ENCODE results near the gene ITPR2. TPM values are rescaled to one million over a fixed set of nuclear protein-coding genes. Genes with fewer than 3 reads are reported as not detected.

Gene ITPR2
- polyA plus RNA-seq, 1 experiment, result 3.5 TPM

GRCh38 chr12:26358651-26359050, 474.3 kb downstream of the ITPR2 start:
- H3K36me3 ChIP-seq (ENCODE audit: control insufficient read depth, insufficient read depth, low read length), result no peaks in the 10 kb centered on the region
- ChIA-PET CTCF (no interaction called here), POLR2A (no interaction called here)
- H3K27me3 ChIP-seq (ENCODE audit: control insufficient read depth, insufficient read depth, low read length), result no peaks in the 10 kb centered on the region
- no peak overlapping the region for H3K4me3 ChIP-seq (ENCODE audit: low read depth, low read length)
- TF ChIP-seq, protein P1, sequence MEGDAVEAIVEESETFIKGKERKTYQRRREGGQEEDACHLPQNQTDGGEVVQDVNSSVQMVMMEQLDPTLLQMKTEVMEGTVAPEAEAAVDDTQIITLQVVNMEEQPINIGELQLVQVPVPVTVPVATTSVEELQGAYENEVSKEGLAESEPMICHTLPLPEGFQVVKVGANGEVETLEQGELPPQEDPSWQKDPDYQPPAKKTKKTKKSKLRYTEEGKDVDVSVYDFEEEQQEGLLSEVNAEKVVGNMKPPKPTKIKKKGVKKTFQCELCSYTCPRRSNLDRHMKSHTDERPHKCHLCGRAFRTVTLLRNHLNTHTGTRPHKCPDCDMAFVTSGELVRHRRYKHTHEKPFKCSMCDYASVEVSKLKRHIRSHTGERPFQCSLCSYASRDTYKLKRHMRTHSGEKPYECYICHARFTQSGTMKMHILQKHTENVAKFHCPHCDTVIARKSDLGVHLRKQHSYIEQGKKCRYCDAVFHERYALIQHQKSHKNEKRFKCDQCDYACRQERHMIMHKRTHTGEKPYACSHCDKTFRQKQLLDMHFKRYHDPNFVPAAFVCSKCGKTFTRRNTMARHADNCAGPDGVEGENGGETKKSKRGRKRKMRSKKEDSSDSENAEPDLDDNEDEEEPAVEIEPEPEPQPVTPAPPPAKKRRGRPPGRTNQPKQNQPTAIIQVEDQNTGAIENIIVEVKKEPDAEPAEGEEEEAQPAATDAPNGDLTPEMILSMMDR (IDR thresholded peaks at IDR 0.05; ENCODE audit: insufficient read depth, low read depth, low read length), result no peak
- no peak for DNase-seq (ENCODE audit: low read depth)

DNA sequence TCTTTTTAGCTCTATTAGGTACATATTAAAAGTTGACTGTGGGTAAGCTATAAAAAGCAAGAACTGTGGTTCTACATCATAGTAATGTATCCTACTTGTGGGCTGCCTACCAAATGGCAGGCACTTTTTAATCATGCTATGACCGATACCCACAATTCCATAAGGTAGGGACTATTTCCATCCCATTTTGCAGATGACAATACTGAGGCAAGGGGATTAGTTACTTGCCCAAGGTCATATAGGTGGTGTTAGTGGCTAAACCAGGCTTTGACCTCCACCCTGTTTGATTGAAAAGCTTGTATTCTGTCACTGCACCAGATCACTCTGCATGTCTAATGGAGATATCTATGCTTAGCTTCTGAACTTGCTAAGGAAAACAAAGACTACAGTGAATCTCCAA, 485.7 kb downstream of the ITPR2 start:
- DNase-seq (ENCODE audit: low read depth), result no peak

GRCh38 chr12:26346736-26347135, 486.3 kb downstream of the ITPR2 start:
- POLR2A ChIA-PET, result no interaction called here
- TF ChIP-seq, protein P1 (IDR thresholded peaks at IDR 0.05; ENCODE audit: insufficient read depth, low read depth, low read length), result no peak

More for the DNA sequence above, 485.7 kb downstream of the ITPR2 start:
- POLR2A ChIA-PET, result no interaction called here
- H3K4me3 ChIP-seq (ENCODE audit: low read depth, low read length), result no peak overlapping the region
- CTCF ChIA-PET, result interaction anchor here (1.4 kb wide), 1 partner anchor 14 kb away, joined by 3 read pairs; no protein-coding TSS in a partner anchor
- no peaks in the 10 kb centered on the region for H3K27me3 ChIP-seq (ENCODE audit: control insufficient read depth, insufficient read depth, low read length)
- H3K36me3 ChIP-seq (ENCODE audit: control insufficient read depth, insufficient read depth, low read length), result no peaks in the 10 kb centered on the region
- TF ChIP-seq, protein P1 (IDR thresholded peaks at IDR 0.05; ENCODE audit: insufficient read depth, low read depth, low read length), result no peak

GRCh38 chr12:26345471-26346003, 487.5 kb downstream of the ITPR2 start:
- CTCF ChIA-PET, result interaction anchor here (1.1 kb wide), 1 partner anchor 222 kb away, joined by 3 read pairs; no protein-coding TSS in a partner anchor

More at GRCh38 chr12:26346736-26347135, 486.3 kb downstream of the ITPR2 start:
- Histone ChIP-seq H3K4me3 (ENCODE audit: low read depth, low read length) (no peak overlapping the region), H3K36me3 (ENCODE audit: control insufficient read depth, insufficient read depth, low read length) (no peaks in the 10 kb centered on the region), H3K27me3 (ENCODE audit: control insufficient read depth, insufficient read depth, low read length) (no peaks in the 10 kb centered on the region)
- CTCF ChIA-PET, result interaction anchor here (0.6 to 1.4 kb wide), 2 partner anchors 14 to 15 kb away, joined by 3 to 6 read pairs; no protein-coding TSS in a partner anchor
- no peak for DNase-seq (ENCODE audit: low read depth)

DNA sequence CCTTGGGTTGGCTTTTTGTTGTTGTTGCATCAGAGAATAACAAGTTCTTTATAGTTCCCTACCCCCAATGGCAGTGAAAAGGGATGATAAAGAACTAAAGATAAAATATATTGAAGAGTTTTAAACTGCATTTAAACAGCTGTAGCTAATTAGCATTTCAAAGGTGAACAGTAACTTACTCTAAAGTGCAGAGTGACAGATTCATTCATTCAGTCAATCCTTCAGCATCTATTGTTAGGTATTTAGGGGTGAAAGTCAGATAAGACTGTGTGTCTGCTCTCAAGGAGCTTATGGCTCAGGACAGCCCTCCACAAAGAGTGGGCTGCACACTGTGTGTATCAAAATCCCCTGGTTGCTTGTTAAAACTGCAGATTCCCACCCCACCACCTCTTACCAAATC, 491.5 kb downstream of the ITPR2 start:
- CTCF ChIA-PET, result interaction anchor here (1.9 kb wide), 1 partner anchor 188 kb away, joined by 4 read pairs; no protein-coding TSS in a partner anchor
- H3K27me3 ChIP-seq (ENCODE audit: control insufficient read depth, insufficient read depth, low read length), result no peaks in the 10 kb centered on the region
- POLR2A ChIA-PET, result no interaction called here
- no peaks in the 10 kb centered on the region for H3K36me3 ChIP-seq (ENCODE audit: control insufficient read depth, insufficient read depth, low read length)
- DNase-seq (ENCODE audit: low read depth), result no peak
- TF ChIP-seq, protein P1 (IDR thresholded peaks at IDR 0.05; ENCODE audit: insufficient read depth, low read depth, low read length), result no peak
- H3K4me3 ChIP-seq (ENCODE audit: low read depth, low read length), result no peak overlapping the region

More at GRCh38 chr12:26345471-26346003, 487.5 kb downstream of the ITPR2 start:
- Histone ChIP-seq H3K4me3 (ENCODE audit: low read depth, low read length) (no peak overlapping the region), H3K36me3 (ENCODE audit: control insufficient read depth, insufficient read depth, low read length) (no peaks in the 10 kb centered on the region), H3K27me3 (ENCODE audit: control insufficient read depth, insufficient read depth, low read length) (no peaks in the 10 kb centered on the region)
- TF ChIP-seq, protein P1 (IDR thresholded peaks at IDR 0.05; ENCODE audit: insufficient read depth, low read depth, low read length), result no peak
- POLR2A ChIA-PET, result no interaction called here
- DNase-seq (ENCODE audit: low read depth), result no peak

All from BJ (cell line).